Stomach (tissue), 4 donors: ENCODE measurements around the gene ATXN10.

Experiments used
- CTCF ChIP-seq, 7 experiments: fragments of 450-650 bp in 4 of 7; fragments of 200-600 bp in 3 of 7; sonication (generic) in 3 of 7; IDR thresholded peaks; one replicate each; pipeline ENCODE4 v1.5.1; 2016 to 2019; ENCODE audit warnings: antibody characterized with exemption in 7 of 7, control low read depth in 2 of 7, mild to moderate bottlenecking in 1 of 7
- POLR2A ChIP-seq, 4 donors: fragments of 450-650 bp; IDR thresholded peaks; one replicate each; pipeline ENCODE4 v1.6.1; 2016; ENCODE audit warnings: antibody characterized with exemption in 4 of 4, control low read depth in 2 of 4, mild to moderate bottlenecking in 1 of 4, moderate library complexity in 1 of 4
- POLR2AphosphoS5 ChIP-seq, 3 donors: sonication (generic); formaldehyde crosslinking; IDR thresholded peaks; one replicate each; pipeline ENCODE4 v1.6.1; 2016; ENCODE audit warnings: antibody characterized with exemption in 3 of 3

DNA sequence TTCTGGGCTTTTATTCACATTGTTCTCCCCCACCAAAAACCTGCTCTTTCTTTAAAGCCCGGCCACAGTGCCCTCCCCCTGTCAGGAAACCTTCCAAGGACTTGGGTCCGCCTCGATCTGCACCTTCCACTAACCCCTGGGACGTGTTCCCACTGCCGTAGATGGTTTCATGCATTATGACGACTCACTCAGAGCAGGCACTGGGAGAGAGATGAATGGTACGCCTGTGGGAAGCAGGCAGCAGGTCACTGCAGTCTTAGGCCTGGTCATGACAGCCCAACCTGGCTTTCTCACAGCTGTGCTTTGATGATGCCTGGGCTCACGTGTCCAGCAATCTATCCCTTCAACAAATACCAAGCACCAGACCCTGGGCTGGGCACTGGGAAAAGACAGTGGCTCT, 189.6 kb downstream of the ATXN10 start:
- no peak for TF ChIP-seq CTCF (IDR thresholded peaks at IDR 0.05)
- TF ChIP-seq POLR2A (IDR thresholded peaks at IDR 0.05): no peak
- no peak for TF ChIP-seq POLR2AphosphoS5 (IDR thresholded peaks at IDR 0.05)
